ENCODE measurements around the gene UBE2G1.
"Not testable (repeated sequence)": the region's sequence is repeated elsewhere in the genome, so short reads cannot be mapped to it uniquely, and the experiment has no call there.

DNA sequence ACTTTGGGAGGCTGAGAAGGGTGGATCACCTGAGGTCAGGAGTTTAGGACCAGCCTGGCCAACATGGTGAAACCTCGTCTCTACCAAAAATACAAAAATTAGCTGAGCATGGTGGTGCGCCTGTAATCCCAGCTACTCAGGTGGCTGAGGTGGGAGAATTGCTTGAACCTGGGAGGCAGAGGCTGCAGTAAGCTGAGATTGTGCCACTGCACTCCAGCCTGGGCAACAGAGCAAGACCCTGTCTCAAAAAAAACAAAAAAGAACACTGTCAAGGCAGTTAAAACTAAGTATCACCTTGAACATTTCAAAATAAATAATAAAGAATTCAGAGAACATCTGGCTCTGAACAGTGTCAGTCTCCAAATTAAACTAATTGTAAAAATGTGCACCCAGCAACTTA, 16.3 kb downstream of the UBE2G1 start:
- not testable (repeated sequence) for TF ChIP-seq CTCF, POLR2A (IDR thresholded peaks at IDR 0.05)
